ENCODE measurements around the gene CCL2.

The CCL2 gene

GRCh38 chr17:34269969-34270368, 14.9 kb downstream of the CCL2 start, which contains the start of gene CCL7:
Gene CCL7 (plus strand): TSS chr17:34270221. CDS start chr17:34270291, 70 bp downstream.
- in situ Hi-C loops (cut with HindIII; ENCODE audit: low sequenced_read_pairs): no loop called here
- H3K4me3 ChIP-seq (ENCODE audit: low read depth, low read length): no peak within 1 kb of the TSS
- no peak for TF ChIP-seq CTCF (IDR thresholded peaks at IDR 0.05; ENCODE audit: low read depth, low read length)
- no peak for DNase-seq (ENCODE audit: low read depth, low spot score)

GRCh38 chr17:34275881-34276280, 20.8 kb downstream of the CCL2 start:
- peak; percentile 90 for DNase-seq (ENCODE audit: low read depth, low spot score)
- in situ Hi-C loops (cut with HindIII; ENCODE audit: low sequenced_read_pairs): no loop called here
- TF ChIP-seq CTCF (IDR thresholded peaks at IDR 0.05; ENCODE audit: low read depth, low read length): no peak
- H3K4me3 ChIP-seq (ENCODE audit: low read depth, low read length): no peak overlapping the region

- no peak for TF ChIP-seq CTCF (IDR thresholded peaks at IDR 0.05; ENCODE audit: low read depth, low read length)
- DNase-seq (ENCODE audit: low read depth, low spot score): no peak
- H3K4me3 ChIP-seq (ENCODE audit: low read depth, low read length): no peak overlapping the region
- in situ Hi-C loops (cut with HindIII; ENCODE audit: low sequenced_read_pairs): no loop called here
Measured at GRCh38 chr17:34276826-34277225, 21.7 kb downstream of the CCL2 start.

- in situ Hi-C loops (cut with HindIII; ENCODE audit: low sequenced_read_pairs): no loop called here
- no peak overlapping the region for H3K4me3 ChIP-seq (ENCODE audit: low read depth, low read length)
- no peak for DNase-seq (ENCODE audit: low read depth, low spot score)
- no peak for TF ChIP-seq CTCF (IDR thresholded peaks at IDR 0.05; ENCODE audit: low read depth, low read length)
Measured at GRCh38 chr17:34283571-34283970, 28.5 kb downstream of the CCL2 start.

- no peak within 1 kb of the TSS for H3K4me3 ChIP-seq (ENCODE audit: low read depth, low read length)
- in situ Hi-C loops (cut with HindIII; ENCODE audit: low sequenced_read_pairs): no loop called here
- no peak for TF ChIP-seq CTCF (IDR thresholded peaks at IDR 0.05; ENCODE audit: low read depth, low read length)
- DNase-seq (ENCODE audit: low read depth, low spot score): no peak
Measured at GRCh38 chr17:34285286-34285792, 30.3 kb downstream of the CCL2 start, which contains the start of gene CCL11. Gene CCL11 (plus strand): TSS chr17:34285742. CDS start chr17:34285809, 67 bp downstream.

GRCh38 chr17:34287875-34288274, 32.8 kb downstream of the CCL2 start:
- no peak overlapping the region for H3K4me3 ChIP-seq (ENCODE audit: low read depth, low read length)
- DNase-seq (ENCODE audit: low read depth, low spot score): no peak
- in situ Hi-C loops (cut with HindIII; ENCODE audit: low sequenced_read_pairs): no loop called here
- TF ChIP-seq CTCF (IDR thresholded peaks at IDR 0.05; ENCODE audit: low read depth, low read length): no peak
